Measurements from ENCODE around the gene NPTXR. TPM values are rescaled to one million over a fixed set of nuclear protein-coding genes. Genes with fewer than 3 reads are reported as not detected.

The NPTXR gene
- total RNA-seq, 4 donors from 2014 or later, result 7.5 to 12.3 (median 8.4) TPM

DNA sequence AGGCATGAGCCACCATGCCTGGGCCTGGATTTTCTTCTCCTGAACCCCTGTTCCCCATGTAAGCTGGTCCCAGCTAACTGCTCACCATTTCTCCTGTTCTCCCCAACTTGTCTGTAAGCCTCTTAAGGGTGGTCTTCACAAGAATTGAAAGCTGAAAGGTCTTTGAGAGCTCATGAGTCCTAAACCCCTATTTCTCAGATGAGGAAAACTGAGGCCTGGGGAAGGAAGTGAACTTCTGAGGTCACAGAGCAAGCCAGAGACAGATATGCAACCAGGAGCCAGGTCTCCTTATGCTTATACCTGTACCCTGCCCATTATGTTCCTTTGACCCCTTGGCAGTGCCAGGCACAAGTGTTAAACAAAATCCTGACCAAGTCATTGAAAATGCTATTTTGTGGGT is 16.3 kb downstream of the NPTXR start:
- no peak overlapping the region for H3K27ac ChIP-seq
- TF ChIP-seq, protein P1, sequence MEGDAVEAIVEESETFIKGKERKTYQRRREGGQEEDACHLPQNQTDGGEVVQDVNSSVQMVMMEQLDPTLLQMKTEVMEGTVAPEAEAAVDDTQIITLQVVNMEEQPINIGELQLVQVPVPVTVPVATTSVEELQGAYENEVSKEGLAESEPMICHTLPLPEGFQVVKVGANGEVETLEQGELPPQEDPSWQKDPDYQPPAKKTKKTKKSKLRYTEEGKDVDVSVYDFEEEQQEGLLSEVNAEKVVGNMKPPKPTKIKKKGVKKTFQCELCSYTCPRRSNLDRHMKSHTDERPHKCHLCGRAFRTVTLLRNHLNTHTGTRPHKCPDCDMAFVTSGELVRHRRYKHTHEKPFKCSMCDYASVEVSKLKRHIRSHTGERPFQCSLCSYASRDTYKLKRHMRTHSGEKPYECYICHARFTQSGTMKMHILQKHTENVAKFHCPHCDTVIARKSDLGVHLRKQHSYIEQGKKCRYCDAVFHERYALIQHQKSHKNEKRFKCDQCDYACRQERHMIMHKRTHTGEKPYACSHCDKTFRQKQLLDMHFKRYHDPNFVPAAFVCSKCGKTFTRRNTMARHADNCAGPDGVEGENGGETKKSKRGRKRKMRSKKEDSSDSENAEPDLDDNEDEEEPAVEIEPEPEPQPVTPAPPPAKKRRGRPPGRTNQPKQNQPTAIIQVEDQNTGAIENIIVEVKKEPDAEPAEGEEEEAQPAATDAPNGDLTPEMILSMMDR (IDR thresholded peaks at IDR 0.05), result no peak
- no peak for TF ChIP-seq EP300 (IDR thresholded peaks at IDR 0.05)
- no peak for TF ChIP-seq POLR2A (IDR thresholded peaks at IDR 0.05)
- H3K4me3 ChIP-seq, result no peak overlapping the region

DNA sequence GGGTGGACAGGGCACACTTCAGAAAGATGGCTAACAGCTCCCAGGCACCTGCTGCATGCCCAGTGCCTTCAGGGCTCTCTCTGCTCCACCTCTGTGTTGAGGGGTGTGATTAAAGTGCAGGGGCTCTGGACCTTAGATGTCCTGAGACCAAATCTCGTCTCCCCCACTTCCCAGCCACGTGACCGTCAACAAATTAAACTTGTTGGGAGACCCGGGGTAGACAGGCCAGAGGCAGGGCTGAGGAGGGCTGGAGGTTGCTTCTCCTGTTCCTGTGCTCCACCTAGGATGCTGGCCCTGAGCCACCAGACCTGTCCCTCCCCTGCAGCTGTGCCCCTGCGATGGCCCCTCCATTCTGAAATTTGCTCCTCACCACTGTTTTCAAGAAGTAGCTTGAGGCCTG is 17.0 kb downstream of the NPTXR start:
- WGBS, 2 donors, result 70 to 78% methylated on average over 5 of the region's 5 CpGs
- no peak overlapping the region for H3K27ac ChIP-seq
- no peaks in the 10 kb centered on the region for H3K4me1 ChIP-seq
- DNase-seq (ENCODE audit: low spot score in 2 of 2), result no peak
- H3K4me3 ChIP-seq, result no peak overlapping the region
- H3K27me3 ChIP-seq, result no peaks in the 10 kb centered on the region
- H3K36me3 ChIP-seq, result peaks cover 0 to 27% (median 0%) of the 10 kb centered on the region in 3 donors
- peaks cover 0 to 6% (median 0%) of the 10 kb centered on the region in 4 donors for H3K9me3 ChIP-seq
- TF ChIP-seq, protein P1 (IDR thresholded peaks at IDR 0.05), result no peak
- no peak for TF ChIP-seq EP300 (IDR thresholded peaks at IDR 0.05)
- no peak for TF ChIP-seq POLR2A (IDR thresholded peaks at IDR 0.05)

More for the DNA sequence above, 16.3 kb downstream of the NPTXR start:
- Histone ChIP-seq H3K4me1 (no peaks in the 10 kb centered on the region), H3K36me3 (peaks cover 0 to 20% (median 0%) of the 10 kb centered on the region in 3 donors), H3K9me3 (peaks cover 0 to 6% (median 0%) of the 10 kb centered on the region in 4 donors), H3K27me3 (no peaks in the 10 kb centered on the region)
- DNase-seq (ENCODE audit: low spot score in 2 of 2), result no peak

DNA sequence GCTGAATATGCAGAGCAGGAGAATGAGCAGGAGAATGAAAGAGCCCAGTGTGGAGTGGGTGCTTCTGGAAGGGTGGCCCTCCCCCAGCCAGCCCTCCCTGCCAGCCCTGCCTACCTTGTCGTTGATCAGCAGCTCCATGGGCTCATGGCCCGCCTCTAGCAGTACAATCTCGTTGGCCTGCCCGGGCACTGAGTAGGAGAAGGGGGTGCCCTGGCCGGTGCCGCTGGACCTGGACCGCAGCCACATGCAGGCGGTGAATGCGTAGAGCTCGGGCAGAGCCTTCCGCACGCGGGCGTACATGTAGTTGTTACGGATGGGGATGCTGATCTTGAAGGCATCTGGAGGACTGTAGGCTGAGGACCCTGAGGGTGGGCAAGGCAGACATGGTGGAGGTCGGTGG is 17.4 kb downstream of the NPTXR start:
- Histone ChIP-seq H3K27ac (no peak overlapping the region), H3K36me3 (peaks cover 0 to 26% (median 0%) of the 10 kb centered on the region in 3 donors), H3K9me3 (peaks cover 0 to 6% (median 0%) of the 10 kb centered on the region in 4 donors), H3K4me3 (no peak overlapping the region), H3K4me1 (no peaks in the 10 kb centered on the region), H3K27me3 (no peaks in the 10 kb centered on the region)
- 85 to 89% methylated on average over 15 to 16 of the region's 16 CpGs for WGBS, 2 donors
- TF ChIP-seq EP300 (IDR thresholded peaks at IDR 0.05) (no peak), POLR2A (IDR thresholded peaks at IDR 0.05) (no peak)
- TF ChIP-seq, protein P1 (IDR thresholded peaks at IDR 0.05), result no peak
- no peak for DNase-seq (ENCODE audit: low spot score in 2 of 2)

DNA sequence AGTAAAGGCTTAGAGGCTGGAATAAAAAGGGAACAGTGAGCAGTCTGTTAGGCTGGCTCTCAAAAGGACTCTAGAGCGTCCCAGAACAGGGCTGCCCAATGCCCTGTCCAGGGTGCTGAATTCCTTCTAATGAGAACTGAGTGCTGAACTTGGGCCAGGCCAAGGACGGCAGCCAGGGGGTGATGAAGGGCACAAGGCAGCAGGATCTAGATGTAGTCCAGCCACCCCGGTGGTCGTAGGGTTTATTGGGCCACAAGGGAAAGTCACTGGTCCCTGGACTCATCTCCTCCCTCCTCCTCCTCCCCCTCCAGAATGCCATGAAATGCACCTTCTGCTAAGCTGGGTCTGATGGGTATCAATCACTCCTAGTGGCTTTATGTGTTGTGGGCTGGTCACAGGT is 19.2 kb downstream of the NPTXR start:
- H3K27me3 ChIP-seq, result no peaks in the 10 kb centered on the region
- H3K27ac ChIP-seq, result no peak overlapping the region
- no peak for TF ChIP-seq POLR2A (IDR thresholded peaks at IDR 0.05)
- no peak for TF ChIP-seq EP300 (IDR thresholded peaks at IDR 0.05)
- TF ChIP-seq, protein P1 (IDR thresholded peaks at IDR 0.05), result peak in 2 of 5 experiments; percentile 29 to 32
- no peak overlapping the region for H3K4me3 ChIP-seq
- no peaks in the 10 kb centered on the region for H3K4me1 ChIP-seq
- DNase-seq (ENCODE audit: low spot score in 2 of 2), result peak in 1 of 2 donors; percentile 50
- WGBS, 2 donors, result 4 to 6% methylated on average over 4 of the region's 4 CpGs
- peaks cover 0 to 23% (median 0%) of the 10 kb centered on the region in 3 donors for H3K36me3 ChIP-seq
- peaks cover 0 to 6% (median 0%) of the 10 kb centered on the region in 4 donors for H3K9me3 ChIP-seq

DNA sequence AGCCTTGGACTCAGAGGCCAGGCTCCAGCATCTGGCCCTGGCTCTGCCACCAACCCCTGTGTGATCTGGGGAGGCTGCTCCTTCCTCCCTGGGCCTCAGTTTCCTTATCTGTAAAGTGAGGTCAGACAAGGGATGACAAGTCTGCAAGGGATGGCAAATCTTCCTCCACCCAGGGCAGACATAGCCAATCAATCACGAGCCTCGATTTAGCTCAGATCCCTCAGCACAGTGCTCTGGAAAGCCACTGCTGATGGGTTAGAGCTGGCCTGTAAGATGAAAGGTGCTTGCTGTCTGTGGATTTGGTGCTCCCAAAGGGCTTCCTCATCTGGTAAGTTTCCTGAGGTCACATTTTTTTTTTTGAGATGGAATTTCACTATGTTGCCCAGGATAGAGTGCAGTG is 20.2 kb downstream of the NPTXR start:
- DNase-seq (ENCODE audit: low spot score in 2 of 2), result no peak
- H3K36me3 ChIP-seq, result peaks cover 0 to 23% (median 0%) of the 10 kb centered on the region in 3 donors
- no peak overlapping the region for H3K4me3 ChIP-seq
- H3K4me1 ChIP-seq, result no peaks in the 10 kb centered on the region
- 94 to 96% methylated on average over 2 of the region's 2 CpGs for WGBS, 2 donors
- TF ChIP-seq, protein P1 (IDR thresholded peaks at IDR 0.05), result no peak
- TF ChIP-seq POLR2A (IDR thresholded peaks at IDR 0.05) (no peak), EP300 (IDR thresholded peaks at IDR 0.05) (no peak)
- no peak overlapping the region for H3K27ac ChIP-seq
- H3K9me3 ChIP-seq, result peaks cover 0 to 3% (median 0%) of the 10 kb centered on the region in 4 donors
- H3K27me3 ChIP-seq, result no peaks in the 10 kb centered on the region
